Measurements from ENCODE around the gene SUN2.

DNA sequence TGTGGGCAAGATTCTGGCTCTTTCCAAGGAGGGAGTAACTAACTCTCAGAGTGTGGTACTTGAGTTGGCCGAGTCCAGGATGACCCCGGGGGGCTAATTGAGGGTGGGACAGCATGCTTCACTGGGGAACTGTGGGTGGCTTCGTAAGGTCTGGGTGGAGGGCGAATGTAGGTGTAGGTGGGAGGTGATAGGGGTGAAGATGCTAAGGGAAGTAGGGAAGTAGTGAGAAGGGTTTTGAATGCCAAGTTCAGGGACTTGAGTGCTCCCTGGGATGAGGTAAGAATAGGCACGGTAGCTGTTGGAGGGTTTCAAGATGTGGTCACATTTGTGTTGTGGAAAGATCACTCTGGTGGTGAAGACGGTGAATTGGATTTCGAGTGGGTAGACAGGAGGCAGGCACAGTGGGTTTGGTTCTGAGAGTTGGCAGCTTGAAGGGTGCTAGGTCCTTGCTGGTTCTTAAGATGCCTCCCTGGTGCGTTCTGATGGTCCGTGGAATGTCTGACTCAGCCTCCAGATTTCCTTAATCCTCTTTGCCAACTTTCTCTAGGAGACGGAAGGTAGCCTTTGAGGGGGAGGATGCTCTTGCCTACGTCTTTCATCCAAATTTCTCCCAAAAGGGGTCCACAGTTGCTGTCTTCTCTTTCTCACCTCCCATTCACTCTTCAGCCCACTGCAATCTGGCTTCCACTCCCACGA lies 40.6 kb upstream of the SUN2 start:
- TF ChIP-seq, protein P1, sequence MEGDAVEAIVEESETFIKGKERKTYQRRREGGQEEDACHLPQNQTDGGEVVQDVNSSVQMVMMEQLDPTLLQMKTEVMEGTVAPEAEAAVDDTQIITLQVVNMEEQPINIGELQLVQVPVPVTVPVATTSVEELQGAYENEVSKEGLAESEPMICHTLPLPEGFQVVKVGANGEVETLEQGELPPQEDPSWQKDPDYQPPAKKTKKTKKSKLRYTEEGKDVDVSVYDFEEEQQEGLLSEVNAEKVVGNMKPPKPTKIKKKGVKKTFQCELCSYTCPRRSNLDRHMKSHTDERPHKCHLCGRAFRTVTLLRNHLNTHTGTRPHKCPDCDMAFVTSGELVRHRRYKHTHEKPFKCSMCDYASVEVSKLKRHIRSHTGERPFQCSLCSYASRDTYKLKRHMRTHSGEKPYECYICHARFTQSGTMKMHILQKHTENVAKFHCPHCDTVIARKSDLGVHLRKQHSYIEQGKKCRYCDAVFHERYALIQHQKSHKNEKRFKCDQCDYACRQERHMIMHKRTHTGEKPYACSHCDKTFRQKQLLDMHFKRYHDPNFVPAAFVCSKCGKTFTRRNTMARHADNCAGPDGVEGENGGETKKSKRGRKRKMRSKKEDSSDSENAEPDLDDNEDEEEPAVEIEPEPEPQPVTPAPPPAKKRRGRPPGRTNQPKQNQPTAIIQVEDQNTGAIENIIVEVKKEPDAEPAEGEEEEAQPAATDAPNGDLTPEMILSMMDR (conservative IDR thresholded peaks at IDR 0.05; ENCODE audit: low read depth, low read length): no peak
- TF ChIP-seq EZH2 (IDR thresholded peaks at IDR 0.05; ENCODE audit: borderline replicate concordance, low read depth, low read length, poor library complexity, severe bottlenecking): no peak
